Measurements from ENCODE around the gene SLC8B1. TPM values are rescaled to one million over a fixed set of nuclear protein-coding genes. Genes with fewer than 3 reads are reported as not detected.
A peak's percentile ranks its signal among the peaks of the same experiment; 100 is the strongest.

The SLC8B1 gene
- 5.0 TPM for total RNA-seq

DNA sequence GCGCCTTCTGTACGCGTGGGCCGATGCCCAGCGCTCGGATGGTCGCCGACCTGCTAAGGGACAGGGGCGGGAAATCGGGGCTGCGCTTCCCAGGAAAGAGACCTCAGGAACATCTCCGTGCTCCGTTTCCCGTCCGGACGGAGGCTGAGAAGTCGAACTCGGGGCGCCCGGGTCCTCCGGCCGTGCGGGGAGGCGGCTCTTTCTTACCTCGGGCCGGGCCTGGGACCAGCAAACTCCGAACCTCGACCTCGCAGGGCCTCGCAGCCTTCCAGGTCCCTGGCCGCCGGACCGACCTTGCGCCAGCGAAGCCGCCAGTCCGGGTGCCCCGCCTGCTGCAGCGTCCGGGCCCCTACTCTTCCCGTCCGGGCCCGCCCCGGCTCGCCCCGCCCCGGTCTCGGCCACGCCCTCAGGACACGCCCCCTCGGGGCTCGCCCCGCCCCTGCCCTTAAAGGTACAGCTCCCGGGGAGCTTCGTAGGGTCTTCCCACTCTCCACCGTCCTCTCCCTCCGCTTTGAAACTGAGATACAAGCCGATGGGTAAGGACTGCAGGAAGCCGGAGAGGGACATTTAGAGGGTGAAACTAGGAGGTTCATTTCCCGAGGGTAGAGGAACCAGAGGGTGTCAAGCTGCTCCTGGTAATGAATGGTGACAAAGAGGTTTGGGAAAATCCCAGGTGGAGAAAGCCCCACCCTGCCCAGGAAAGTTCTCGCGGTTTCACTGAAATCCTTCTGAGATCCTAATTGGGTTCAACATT, at the start of gene SLC8B1:
SLC8B1 (minus strand) TSS at position 324 of the 754 bp plus-strand sequence. CDS start 2,231 bp downstream, outside the sequence.
- DNase-seq: peak; percentile 74

DNA sequence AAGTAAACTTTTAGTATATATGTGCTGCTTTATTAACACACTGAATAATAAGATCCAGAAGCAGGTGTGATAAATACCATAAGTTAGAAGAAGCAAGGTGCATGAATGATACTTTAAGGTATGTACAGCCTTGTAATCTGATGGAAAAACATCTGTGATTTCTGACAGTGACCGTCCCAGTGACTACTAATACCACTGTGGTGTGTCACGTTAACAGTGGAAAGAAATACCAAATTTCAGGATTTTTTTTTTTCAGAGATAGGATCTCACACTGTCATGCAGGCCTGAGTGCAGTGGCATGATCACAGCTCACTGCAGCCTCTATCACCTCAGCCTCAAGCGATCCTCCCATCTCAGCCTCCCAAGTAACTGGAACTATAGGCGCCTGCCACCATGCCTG, 47.3 kb upstream of the SLC8B1 start:
- no peak for DNase-seq

DNA sequence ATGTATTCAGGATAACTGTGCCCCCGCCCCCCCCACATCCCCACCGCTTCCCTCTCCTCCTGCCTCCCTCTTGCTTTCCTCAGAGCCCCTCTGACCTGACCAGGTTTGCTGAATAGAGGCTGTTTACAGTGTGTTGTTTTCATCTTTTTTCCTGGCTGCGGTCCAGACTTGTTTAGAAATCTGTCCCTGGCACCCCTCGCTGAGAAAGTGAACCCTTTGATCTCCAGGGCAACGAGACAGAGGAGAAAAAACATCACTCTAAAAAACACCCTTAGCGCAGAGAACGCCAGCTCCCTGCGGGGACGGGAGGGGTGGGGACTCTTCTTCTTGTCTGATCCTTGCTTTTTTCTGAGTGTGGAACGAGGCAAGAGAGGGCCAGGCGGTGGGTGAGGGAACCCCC, 46.3 kb upstream of the SLC8B1 start:
- DNase-seq: no peak

DNA sequence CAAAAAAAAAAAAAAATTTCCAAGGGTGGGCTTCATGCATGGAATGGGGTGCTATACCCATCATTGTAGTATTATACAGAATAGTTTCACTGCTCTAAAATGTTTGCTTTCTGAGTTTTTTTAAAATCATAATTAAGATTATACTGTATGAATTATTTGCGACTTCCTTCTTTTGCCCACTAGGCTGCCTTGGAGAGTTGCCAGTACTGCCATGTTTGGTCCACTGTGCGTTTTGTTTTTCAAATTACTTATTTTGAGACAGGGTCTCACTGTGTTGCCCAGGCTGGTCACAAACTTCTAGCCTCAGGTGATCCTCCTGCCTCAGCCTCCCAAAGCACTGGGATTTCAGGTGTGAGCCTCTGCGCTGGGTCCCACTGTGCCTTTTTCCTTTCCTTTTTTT, 43.4 kb upstream of the SLC8B1 start:
- DNase-seq: no peak

DNA sequence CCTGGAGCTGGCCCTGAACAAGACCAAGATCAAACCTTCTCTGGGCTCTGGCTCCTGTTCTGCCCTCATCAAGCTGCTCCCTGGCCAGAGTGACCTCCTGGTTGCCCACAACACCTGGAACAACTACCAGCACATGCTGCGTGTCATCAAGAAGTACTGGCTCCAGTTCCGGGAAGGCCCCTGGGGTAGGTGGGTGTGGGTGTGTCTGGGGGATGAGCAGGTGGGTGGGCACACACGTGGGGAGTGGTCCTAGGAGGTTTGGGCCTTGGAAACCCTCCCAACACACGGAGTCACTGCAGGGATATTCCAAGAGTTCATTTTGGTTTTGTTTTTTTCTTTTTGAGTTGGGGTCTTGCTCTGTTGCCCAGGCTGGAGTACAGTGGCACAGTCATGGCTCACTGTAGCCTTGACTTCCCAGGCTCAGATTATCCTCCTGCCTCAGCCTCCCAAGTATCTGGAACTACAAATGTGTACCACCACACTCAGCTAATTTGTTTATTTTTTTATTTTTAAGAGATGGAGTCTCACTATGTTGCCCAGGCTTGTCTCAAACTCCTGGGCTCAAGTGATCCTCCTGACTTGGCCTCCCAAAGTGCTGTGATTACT, 40.0 kb upstream of the SLC8B1 start:
- no peak for DNase-seq

DNA sequence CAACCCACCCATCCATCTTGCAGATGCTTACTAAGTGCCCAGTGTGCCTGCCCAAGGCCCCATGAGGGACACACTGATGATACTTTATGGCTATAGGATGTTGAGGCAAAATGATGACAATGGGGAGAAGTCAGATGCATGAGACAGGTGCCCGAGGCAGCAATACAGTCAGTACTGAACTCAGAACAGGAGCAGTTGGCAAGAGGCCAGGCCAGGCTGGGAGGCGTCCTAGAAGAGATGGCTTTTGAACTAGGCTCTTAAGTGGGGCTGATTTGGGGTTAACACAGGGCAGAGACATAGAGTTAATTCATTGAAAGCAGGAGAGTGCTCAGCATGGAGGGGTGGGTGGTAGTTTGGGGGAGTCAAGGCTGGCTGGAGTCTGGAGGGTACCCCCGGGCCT, 39.1 kb upstream of the SLC8B1 start:
- DNase-seq: no peak

DNA sequence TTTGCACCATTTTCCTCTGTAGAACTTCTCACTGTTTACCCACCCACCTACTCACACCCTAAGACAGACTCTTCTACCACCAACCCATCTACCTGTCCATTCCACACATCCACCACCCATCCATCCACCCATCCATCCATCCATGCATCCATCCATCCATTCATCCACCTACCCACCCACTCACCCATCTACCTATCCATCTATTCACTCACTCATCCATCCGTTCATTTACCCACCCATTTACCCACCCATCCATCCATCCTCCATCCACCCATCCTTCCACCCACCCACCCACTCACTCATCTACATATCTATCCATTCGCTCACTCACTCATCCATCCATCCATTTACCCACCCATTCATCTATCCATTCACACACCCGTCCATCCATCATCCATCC, 38.5 kb upstream of the SLC8B1 start:
- DNase-seq: no peak

DNA sequence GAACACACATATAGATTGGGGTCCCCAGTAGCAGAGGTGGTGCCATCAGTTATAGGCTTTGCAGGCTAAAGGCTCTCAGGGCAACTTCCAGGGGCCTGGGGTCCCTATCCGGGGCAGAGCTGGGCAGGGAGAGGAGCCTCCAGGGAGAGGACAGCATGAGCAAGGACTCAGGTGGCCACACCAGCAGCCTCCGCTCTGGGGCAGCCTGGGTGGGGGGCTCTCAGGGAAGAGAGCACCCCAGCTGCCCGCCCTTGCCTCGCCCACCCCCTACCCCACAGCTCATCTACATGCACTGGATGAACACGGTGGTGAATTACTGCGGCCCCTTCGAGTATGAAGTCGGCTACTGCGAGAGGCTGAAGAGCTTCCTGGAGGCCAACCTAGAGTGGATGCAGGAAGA, 37.5 kb upstream of the SLC8B1 start:
- no peak for DNase-seq

DNA sequence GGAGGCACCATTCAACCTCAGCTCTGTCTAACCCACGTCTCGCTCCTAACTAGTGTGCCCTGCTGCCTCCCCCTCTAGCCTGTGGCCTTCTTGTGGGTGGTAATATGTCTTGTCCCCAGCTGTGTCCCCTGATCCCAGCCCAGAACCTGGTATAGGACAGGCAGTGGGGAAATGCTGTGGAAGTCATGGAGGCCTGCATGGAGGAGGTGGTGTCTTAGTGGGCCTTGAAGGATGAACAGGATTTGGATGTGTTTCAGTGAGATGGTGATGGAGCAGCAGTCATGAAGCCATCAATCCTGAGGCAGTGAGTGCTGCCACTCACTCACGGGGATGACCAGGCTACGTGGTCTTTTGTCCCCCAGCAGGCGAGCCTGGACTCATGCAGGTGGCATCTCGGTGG, 36.9 kb upstream of the SLC8B1 start:
- no peak for DNase-seq

DNA sequence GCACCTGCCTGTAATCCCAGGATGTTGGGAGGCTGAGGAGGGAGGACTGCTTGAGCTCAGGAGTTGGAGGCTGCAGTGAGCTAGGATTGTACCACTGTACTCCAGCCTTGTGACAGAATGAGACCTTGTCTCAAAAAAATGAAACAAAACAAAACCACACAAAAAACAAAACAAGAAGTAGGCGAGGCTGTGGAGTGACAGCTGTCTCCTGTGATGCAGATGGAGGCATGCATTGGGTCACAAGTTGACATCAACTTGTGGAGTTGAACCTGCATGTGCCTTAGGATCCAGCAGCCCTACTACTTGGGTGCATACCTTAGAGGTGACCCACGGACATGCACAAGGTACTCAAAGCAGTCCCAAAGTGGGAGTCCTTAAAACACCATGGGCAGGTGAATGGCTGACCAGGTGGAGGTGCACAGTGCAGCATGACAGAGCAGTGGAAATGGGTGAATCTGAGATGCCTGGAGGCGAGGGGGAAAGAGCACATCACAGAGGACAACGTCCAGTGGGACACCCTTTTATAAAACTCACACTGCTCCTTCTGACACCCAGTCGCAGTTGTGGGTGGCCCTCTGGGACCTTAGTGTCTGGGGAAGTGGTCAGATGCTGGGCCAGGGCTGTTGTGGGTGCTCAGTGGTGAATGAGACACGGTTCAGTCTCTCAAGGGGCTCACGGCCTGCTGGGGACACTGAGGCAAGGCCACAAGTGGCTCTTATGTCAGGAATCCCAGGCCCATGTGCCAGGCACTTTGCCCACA, 36.2 kb upstream of the SLC8B1 start:
- no peak for DNase-seq

DNA sequence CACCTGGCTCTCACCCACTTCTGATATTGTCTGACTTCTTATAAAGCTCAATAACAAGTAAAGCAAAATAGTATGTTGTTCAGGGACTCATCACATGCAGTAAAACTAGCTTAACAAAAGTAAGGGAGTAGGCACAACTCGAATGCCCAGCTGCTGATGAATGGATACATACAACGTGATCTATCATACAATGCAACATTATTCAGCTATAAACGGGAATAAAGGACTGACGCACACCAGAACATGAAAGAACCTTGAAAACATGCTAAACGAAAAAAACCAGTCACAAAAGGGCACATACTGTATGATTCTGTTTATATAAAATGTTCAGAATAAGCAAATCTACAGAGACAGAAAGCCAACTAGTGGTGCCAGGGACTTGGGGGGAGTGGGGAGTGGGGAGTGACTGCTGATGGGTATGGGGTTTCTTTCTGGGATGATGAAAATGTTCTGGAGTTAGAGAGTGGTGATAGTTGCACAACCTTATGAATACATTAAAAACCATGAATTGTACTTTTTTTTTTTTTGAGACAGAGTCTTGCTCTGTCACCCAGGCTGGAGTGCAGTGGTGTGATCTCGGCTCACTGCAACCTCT, 34.6 kb upstream of the SLC8B1 start:
- DNase-seq: no peak

DNA sequence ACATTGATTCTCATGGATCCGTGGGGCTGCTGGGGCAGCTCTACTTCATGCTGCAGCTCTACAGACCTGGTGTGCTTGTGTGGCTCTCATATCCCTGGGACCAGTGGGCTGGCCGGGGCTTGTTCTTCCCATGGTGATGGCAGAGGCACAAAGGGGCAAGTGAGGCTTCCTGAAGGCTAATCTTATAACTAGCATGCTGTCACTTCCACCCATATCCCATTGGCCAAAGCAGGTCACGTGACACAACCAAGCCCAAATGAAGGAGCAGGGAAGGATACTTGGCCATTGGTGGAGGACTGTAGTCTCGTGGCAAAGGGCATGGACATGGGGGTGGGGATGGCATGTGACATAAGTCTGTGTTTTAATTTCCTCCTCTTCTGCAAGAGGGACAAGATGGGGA, 33.4 kb upstream of the SLC8B1 start:
- no peak for DNase-seq

DNA sequence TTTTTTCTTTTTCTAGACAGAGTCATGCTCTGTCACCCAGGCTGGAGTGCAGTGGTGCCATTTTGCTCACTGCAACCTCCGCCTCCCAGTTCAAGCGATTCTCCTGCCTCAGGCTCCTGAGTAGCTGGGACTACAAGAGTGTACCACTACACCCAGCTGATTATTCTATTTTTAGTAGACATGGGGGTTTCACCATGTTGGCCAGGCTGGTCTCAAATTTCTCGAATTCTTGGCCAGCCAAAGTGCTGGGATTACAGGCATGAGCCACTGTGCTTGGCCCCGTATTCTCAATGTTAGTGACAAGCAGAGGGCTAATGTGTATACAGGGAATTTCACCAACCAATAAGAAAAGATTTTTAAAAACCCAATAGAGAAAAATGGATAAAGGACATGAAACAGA, 31.9 kb upstream of the SLC8B1 start:
- DNase-seq: no peak

DNA sequence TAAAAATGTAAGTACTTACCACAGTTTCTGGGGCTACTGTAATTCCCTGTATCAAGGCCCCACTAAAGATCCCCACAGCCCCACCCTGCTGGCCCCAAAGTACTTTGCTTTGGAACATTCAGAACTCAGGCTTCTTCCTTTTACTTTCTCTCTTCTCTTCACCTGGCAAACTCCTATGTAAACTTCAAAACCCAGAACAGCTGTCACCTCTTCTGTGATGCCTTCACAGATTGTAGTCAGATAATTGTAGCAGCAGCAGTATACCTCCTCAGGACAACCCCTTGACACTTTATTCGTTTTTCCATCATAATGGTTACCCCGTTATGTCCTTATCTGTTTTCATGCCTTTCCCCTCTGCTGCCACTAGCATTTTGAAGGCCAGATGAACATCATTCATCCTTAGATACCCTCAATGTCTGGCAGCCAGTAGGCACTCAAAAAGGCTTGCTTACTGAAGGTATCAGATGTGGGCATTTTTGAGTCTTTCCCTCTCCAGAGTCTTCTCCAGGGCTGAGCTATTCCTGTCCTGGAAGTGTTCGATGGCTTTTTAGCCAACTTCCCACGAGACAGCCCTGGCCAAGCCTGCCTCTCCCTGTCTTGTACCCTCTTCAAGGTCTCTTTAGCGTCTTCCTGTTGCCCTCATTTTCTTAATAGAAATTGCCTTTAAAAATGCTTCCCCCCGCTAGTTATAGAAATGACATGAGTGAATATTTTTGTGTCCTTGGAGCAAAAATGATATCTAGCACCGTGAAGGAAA, 30.9 kb upstream of the SLC8B1 start:
- DNase-seq: no peak

DNA sequence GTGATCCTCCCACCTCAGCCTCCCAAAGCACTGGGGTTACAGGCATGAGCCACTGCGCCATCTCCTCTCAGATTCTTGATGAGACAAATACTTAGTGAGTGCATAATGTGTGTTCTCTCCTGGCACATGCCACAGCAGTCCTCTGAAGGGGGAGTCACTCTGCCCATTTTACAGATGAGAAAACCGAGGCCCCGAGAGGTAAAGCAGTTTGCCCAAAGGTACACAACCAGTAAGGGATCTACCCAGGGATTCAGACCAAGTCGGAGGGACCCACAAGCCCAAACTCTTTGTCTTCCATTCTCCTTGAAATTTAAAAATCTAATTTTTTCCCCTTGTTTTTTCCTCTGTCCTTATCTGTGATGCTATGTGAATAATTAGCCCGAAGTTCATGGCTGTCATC, 29.8 kb upstream of the SLC8B1 start:
- no peak for DNase-seq

DNA sequence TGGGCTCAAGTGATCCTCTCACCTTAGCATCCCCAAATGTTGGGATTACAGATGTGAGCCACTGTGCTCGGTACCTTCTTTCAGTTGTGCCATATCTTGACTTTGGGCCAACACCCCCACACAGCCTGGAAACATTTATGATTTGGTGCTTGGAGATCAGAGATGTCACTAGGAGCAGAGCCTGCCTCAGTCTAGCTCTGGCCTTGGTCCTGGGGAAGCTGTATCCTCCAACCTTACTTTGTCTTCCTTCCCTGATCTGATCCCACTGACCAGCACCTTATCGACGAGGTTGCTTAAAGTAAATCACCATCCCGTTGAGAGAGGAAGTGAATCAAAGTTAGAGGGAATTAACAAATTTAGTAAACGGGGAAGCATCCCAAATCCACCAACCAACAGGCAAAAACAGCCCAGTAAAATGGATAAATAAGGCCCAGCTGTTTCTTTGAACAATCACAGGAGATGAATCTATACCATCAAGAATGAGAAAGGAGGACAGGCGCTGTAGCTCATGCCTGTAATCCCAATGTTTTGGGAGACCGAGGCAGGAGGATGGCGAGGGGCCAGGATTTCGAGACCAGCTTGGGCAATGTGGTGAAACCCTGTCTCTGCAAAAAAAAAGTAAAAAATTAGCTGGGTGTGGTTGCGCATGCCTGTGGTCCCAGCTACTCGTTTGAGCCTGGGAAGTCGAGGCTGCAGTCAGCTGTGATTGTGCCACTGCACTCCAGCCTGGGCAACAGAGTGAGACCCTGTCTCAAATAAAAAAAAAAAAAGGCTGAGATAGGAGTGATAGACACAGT, 26.9 kb upstream of the SLC8B1 start:
- no peak for DNase-seq

DNA sequence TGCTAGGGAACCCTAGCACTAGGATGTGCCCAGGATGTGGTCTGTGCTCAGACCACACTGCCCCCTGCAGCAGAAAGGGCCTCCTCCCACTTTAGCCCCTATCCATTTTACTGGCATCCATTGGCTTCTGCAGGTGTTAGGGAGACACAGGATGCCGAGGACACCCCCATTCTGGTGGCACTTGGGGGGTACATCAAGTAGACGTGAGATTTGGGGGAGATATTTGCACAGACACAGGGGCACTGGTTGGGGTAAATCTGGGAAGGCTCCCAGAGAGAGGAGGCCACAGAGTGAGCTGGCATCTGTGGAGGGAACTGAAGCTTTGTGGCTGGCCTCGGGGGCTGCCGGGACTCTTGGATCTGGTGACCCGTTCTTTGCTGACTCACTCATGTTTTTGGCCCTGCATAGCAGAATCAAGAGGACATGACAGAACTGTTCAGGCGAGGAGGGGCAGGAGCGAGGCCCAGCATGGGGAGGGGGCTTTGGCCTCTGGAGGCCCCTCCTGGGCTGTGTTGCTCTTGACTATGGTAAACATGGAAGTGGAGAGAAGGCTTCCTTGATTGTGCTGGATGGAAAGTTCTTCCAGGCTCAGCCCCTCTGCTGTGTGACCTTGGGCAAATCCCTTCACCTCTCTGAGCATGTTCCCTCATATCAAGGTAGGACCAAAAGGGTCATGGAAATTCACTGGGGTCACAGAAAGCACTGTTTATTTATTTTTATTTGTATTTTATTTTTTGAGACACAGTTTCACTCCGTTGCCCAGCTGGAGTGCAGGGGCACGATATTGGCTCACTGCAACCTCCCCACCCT, 25.2 kb upstream of the SLC8B1 start:
- DNase-seq: no peak

DNA sequence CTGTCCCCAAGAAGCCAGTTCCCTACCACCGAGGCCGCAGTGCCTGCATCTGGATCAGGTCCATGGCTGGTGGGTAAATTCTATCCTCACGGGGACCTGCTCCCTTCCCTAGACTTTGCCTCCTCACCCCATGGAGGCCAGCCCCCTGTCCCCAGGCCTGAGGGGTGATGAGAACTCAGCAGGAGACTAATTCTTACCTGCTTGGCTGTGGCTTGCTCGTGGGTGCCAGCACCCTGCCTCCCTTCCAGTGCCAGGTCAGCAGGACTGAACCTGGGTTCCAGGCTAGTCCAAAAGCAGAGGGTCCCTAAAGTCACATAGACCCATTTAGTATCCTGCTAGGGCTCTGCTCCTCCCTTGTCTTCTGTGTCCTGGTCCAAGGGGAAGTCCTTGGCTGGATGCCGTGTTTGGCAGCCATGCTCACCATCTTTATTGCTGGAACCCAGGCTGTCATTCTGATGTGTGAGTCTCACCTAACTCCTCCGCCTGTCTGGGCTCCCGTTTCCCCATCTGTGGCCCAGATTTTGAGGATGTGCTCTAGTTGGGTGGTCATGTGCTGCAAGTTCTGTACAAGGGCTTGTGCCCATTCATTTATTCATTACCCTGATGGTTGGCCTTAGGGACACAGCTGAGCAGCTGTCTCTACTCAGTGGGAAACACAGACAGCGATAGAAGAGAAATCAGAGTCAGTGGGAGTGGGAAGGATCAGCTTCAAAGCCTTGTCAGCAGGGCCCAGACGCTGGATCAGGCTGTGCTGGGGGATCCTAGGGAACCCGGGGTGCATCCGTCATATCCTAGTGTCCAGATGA, 24.4 kb upstream of the SLC8B1 start:
- DNase-seq: peak; percentile 76

DNA sequence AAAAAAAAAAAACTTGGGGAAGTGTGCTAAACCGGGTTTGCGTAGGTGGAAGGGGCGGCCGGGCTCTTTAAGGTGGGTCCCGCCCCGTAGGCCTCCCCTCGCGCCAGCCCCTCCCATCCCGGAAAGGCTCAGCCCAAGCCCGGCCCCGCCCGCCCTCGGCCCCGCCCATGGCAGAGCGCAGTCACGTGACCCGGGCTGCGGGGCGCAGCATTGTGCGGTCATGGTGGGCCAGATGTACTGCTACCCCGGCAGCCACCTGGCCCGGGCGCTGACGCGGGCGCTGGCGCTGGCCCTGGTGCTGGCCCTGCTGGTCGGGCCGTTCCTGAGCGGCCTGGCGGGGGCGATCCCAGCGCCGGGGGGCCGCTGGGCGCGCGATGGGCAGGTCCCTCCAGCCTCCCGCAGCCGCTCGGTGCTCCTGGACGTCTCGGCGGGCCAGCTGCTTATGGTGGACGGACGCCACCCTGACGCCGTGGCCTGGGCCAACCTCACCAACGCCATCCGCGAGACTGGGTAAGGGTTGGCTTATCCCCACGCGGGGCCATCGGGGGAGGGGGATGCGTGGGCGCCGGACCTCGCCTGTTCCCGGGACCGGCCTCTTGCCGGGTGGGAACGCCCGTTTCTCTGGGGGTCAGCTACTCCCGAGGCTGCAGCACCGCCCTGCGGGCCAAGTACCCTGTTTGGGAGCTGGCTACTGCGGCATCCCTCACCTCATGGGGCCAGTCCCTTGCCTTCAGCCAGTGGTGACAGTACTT, 23.6 kb upstream of the SLC8B1 start, which contains the start of gene PLBD2:
PLBD2 (plus strand) TSS at position 207 of the 752 bp plus-strand sequence; CDS start at position 221, 14 bp downstream.
- DNase-seq: peak; percentile 92
